Right lobe of liver (tissue), 4 donors: ENCODE measurements around the gene MTUS2.

Experiments used
- POLR2A ChIP-seq: fragments of 450-650 bp; IDR thresholded peaks from one replicate; pipeline ENCODE4 v1.6.1; 2017; ENCODE audit warnings: antibody characterized with exemption, mild to moderate bottlenecking
- TF ChIP-seq, protein P1 (sequence below), 4 donors: fragments of 200-600 bp in 3 of 4; fragments of 450-650 bp in 1 of 4; IDR thresholded peaks; one replicate each; pipeline versions ENCODE4 v1.5.1 to v1.8.0; 2016 to 2022; ENCODE audit warnings: antibody characterized with exemption in 4 of 4, mild to moderate bottlenecking in 2 of 4
- donor health status: DM: no; HTN: no; CAD: no.
- donor health status: DM: no; HTN: no; CAD: no.
- donor health status: DM: no; HTN: yes; CAD: no.

- no peak for TF ChIP-seq POLR2A
- TF ChIP-seq, protein P1, sequence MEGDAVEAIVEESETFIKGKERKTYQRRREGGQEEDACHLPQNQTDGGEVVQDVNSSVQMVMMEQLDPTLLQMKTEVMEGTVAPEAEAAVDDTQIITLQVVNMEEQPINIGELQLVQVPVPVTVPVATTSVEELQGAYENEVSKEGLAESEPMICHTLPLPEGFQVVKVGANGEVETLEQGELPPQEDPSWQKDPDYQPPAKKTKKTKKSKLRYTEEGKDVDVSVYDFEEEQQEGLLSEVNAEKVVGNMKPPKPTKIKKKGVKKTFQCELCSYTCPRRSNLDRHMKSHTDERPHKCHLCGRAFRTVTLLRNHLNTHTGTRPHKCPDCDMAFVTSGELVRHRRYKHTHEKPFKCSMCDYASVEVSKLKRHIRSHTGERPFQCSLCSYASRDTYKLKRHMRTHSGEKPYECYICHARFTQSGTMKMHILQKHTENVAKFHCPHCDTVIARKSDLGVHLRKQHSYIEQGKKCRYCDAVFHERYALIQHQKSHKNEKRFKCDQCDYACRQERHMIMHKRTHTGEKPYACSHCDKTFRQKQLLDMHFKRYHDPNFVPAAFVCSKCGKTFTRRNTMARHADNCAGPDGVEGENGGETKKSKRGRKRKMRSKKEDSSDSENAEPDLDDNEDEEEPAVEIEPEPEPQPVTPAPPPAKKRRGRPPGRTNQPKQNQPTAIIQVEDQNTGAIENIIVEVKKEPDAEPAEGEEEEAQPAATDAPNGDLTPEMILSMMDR (IDR thresholded peaks at IDR 0.05), result no peak
Measured at GRCh38 chr13:29038700-29039099, 218.6 kb downstream of the MTUS2 start.
